HG02885 (cell line): ENCODE data around the gene NAT8.
"Not testable (repeated sequence)": the region's sequence is repeated elsewhere in the genome, so short reads cannot be mapped to it uniquely, and the experiment has no call there.

Source experiments
- ATAC-seq: cut with Tn5 transposase; IDR thresholded peaks from one replicate; pipeline ENCODE4 v1.9.1; 2021; ENCODE audit warnings: mild to moderate bottlenecking; ENCODE audit not compliant: unreplicated experiment, poor library complexity

The NAT8 gene

DNA sequence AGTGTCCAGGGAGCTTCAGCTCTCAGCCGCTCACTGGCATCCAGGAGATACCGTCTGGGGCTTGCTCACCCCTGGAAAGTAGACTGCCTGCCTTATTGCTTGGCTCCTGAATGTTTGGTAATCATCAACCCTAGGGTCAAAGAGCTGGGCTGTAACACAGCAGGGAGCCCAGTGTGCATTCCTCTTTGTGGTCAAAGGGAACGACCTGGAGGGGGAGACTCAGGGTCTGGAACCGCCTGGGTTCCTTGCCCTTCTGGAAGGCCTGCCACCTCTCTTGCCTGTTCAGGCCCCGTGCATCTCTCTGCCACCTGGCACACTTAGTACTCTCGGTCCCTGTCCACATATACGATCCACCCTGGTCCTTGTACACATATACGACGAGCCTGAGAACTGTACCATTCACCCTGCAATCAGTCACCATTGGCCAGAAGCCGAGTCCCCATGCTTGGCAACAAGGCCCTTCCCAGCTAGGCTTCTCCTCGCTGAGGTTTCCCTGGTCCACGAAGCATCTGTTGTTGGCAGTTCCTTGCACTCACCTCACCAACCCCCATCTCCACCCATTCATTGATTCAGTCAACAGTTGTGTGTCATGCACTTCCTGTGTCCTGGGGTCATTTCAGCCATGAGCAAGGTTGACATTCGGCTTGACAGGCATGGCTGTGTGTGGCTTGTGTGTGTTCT is at the start of gene NAT8:
Gene NAT8, minus strand, starts transcription at position 85 of the 681 bp plus-strand sequence. CDS start 794 bp downstream, outside the sequence.
- no peak for ATAC-seq

DNA sequence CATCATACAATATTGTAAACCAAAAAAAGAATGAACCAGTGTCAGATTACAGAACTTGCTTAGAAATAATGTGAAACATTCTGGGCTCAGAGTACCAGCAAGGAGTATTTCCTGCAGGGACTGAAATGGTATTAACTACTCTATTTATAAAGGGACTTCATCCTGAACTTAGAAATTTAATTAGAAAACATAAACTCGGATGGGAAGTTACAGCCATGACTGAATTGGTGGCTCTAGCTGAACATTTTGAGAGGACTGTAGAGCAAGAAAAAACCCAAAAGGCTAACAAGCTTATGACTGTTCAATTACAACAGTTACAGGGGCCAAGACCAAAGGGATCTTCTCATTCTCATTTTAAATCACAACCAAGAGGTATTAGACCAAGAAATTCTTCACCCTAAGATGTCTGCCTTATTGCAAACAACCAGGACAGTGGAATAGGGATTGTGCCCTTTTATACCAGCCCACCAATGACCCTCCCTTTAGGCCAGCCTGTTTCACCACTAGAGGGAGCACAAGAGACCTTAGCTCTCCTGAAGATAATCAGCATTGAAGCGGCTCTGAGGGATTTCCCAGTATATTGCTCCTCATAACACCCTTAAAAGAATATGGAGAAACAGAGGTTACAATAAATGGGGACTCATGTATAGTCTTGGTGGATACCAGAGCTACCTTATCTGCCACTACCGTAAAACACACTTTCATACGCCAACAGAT is 48.3 kb upstream of the NAT8 start:
- peak; percentile 81 for ATAC-seq

- ATAC-seq = not testable (repeated sequence)
These were observed 46.3 kb upstream of the NAT8 start for GRCh38 chr2:73688494-73688893.

- no peak for ATAC-seq
These were observed 43.7 kb upstream of the NAT8 start for GRCh38 chr2:73685764-73686438.

- not testable (repeated sequence) for ATAC-seq
These were observed 42.7 kb upstream of the NAT8 start for GRCh38 chr2:73684905-73685304.

GRCh38 chr2:73684325-73684724 is 42.1 kb upstream of the NAT8 start:
- ATAC-seq = not testable (repeated sequence)

- not testable (repeated sequence) for ATAC-seq
These were observed 37.8 kb upstream of the NAT8 start for GRCh38 chr2:73679951-73680571.

DNA sequence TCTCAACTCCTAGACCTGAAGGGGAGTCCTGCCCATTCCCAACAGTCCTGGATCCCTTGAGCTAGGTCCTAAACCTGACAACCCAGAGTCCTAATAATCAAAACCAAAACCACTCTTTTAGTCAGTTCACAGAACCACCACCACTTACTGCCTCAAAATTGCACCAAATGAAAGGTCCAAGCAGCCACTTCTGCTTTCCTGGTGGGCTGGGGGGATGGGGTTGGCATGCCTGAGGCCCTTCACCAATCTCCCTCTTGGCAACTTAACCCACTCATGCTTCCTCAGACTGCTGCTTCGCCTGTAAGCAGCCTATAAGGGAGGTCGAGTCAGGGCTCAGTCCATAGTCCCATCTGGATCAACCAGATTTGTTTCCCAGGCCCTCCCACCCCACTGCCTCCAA is 37.0 kb upstream of the NAT8 start:
- not testable (repeated sequence) for ATAC-seq

GRCh38 chr2:73678008-73678407 is 35.8 kb upstream of the NAT8 start:
- ATAC-seq = not testable (repeated sequence)

- ATAC-seq = not testable (repeated sequence)
These were observed 34.0 kb upstream of the NAT8 start for GRCh38 chr2:73676211-73676610.

- peak; percentile 52 for ATAC-seq
These were observed 32.5 kb upstream of the NAT8 start for GRCh38 chr2:73674696-73675157.

DNA sequence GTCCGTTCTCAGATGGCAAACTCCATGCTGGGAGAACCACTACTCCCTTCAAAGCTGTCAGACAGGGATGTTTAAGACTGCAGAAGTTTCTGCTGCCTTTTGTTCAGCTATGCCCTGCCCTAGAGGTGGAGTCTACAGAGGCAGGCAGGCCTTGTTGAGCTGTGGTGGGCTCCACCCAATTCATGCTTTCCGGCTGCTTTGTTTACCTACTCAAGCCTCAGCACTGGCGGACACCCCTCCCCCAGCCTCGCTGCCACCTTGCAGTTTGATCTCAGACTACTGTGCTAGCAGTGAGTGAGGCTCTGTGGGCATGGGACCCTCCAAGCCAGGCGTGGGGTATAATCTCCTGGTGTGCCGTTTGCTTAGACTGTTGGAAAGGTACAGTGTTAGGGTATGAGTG is 27.8 kb upstream of the NAT8 start:
- ATAC-seq = not testable (repeated sequence)

- not testable (repeated sequence) for ATAC-seq
These were observed 25.0 kb upstream of the NAT8 start for GRCh38 chr2:73667239-73667638.

DNA sequence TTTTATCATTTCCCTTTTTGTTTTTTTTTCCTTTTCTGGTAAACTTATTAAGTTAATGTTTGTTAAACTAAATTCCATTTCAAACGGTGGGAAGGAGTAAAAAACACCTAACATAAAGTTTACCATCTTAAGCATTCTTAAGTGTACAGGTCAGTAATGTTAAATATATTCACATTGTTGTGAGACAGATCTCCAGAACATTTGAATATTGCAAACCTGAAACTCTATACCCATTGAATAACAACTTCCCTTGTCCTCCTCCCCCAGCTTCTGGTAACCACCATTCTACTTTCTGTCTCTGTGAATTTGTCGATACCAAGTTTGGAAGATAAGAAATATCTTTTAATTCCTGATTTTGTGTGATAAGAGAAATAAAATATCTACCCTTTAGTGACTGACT is 12.0 kb upstream of the NAT8 start:
- no peak for ATAC-seq

DNA sequence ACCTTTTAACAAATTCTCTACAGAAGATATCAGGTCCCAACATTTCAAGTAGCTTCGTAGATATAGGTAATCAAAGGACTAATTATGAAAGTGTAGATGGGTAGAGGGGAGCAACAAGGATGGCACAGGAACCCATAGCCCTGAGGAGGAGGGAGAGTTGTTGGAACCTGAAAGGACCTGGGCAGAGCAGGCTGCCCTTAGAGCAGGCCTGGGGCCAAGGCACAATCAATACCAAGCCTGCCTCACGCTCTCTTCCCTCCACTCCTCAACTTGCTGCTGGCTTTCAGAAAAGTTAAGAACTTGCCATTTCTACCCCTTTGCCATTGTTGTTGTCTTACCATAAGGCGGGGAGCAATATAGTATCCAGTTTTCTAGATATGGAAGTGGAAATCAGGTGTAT is 10.1 kb upstream of the NAT8 start:
- no peak for ATAC-seq

DNA sequence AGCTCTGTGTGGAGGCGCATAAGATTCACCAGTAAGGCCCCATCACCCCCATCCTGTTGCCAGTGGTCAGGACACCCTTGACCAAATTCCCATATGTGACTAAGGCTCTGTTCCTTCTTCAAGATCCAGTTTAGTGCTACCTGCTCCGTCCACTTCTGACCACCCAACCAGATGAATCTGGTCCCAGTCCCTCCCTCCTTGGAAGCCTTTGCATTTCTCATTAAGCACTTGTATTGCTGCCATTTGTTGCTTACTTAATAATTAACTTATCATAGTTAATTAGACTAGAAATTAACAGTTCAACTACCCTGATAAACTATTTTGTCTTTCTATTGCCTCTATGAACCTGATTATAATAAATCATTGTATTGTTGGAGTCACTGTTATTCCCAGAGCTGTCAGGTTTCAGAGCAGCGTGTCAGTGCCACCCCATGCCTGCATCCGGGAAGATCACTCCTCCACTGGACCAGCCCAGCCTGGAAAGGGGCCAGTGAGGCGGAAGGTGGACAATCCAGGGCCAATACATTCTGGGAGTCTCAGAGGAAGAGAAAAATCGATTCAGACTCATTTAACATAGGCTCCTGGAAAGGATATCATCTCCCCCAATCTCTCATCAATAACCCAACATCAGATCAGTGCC is 9.5 kb upstream of the NAT8 start:
- ATAC-seq = no peak

- ATAC-seq = not testable (repeated sequence)
These were observed 5.5 kb upstream of the NAT8 start for GRCh38 chr2:73647690-73648089.

DNA sequence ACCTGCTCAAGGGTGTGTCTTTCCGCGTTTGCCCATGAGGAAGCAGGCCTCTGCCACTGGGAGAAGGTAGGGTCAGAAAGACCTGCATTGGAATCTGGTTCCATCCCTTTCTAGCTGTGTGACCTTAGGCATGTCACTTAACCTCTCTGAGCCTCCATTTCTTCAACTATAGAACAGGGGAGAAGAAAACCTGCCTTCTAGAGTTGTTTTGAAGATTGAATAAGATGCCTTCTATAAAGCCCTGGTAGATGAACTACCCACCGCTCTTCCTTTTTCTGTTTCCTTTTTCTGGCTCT is 507 bp downstream of the NAT8 start:
- ATAC-seq = no peak

- ATAC-seq = no peak
These were observed 1.1 kb downstream of the NAT8 start for GRCh38 chr2:73640946-73641766.

GRCh38 chr2:73640511-73640911 is 1.7 kb downstream of the NAT8 start:
- ATAC-seq = no peak
